ENCODE measurements around the gene TSEN54.

DNA sequence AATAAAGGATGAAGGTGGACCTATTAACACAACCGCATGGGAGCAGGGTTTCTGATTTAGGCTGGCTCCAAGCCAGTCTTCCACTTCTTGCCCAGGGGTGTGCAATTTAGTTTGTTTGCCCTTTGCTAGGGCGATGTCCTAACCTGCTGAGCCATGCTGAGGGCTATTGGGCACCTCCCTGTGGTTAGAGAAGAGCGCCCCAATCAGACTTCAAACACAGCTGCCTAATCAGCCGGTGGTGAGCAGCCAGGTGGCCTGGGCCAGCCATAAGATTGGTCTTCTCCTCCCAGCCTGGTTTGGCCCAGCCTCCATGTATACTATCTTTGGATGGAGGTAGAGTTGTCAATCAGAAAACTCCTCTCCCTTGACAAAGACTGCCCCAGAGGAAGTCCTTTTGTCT, 44.2 kb upstream of the TSEN54 start:
- TF ChIP-seq, protein P1, sequence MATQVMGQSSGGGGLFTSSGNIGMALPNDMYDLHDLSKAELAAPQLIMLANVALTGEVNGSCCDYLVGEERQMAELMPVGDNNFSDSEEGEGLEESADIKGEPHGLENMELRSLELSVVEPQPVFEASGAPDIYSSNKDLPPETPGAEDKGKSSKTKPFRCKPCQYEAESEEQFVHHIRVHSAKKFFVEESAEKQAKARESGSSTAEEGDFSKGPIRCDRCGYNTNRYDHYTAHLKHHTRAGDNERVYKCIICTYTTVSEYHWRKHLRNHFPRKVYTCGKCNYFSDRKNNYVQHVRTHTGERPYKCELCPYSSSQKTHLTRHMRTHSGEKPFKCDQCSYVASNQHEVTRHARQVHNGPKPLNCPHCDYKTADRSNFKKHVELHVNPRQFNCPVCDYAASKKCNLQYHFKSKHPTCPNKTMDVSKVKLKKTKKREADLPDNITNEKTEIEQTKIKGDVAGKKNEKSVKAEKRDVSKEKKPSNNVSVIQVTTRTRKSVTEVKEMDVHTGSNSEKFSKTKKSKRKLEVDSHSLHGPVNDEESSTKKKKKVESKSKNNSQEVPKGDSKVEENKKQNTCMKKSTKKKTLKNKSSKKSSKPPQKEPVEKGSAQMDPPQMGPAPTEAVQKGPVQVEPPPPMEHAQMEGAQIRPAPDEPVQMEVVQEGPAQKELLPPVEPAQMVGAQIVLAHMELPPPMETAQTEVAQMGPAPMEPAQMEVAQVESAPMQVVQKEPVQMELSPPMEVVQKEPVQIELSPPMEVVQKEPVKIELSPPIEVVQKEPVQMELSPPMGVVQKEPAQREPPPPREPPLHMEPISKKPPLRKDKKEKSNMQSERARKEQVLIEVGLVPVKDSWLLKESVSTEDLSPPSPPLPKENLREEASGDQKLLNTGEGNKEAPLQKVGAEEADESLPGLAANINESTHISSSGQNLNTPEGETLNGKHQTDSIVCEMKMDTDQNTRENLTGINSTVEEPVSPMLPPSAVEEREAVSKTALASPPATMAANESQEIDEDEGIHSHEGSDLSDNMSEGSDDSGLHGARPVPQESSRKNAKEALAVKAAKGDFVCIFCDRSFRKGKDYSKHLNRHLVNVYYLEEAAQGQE (IDR thresholded peaks at IDR 0.05; ENCODE audit: low read depth) = no peak
- TF ChIP-seq, protein P2, sequence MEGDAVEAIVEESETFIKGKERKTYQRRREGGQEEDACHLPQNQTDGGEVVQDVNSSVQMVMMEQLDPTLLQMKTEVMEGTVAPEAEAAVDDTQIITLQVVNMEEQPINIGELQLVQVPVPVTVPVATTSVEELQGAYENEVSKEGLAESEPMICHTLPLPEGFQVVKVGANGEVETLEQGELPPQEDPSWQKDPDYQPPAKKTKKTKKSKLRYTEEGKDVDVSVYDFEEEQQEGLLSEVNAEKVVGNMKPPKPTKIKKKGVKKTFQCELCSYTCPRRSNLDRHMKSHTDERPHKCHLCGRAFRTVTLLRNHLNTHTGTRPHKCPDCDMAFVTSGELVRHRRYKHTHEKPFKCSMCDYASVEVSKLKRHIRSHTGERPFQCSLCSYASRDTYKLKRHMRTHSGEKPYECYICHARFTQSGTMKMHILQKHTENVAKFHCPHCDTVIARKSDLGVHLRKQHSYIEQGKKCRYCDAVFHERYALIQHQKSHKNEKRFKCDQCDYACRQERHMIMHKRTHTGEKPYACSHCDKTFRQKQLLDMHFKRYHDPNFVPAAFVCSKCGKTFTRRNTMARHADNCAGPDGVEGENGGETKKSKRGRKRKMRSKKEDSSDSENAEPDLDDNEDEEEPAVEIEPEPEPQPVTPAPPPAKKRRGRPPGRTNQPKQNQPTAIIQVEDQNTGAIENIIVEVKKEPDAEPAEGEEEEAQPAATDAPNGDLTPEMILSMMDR (IDR thresholded peaks at IDR 0.05 in 2 of 3, conservative IDR thresholded peaks at IDR 0.05 in 1 of 3; ENCODE audit: borderline replicate concordance in 1 of 3, insufficient read depth in 1 of 3, low read depth in 2 of 3, low read length in 2 of 3) = no peak
- TF ChIP-seq POLR2A (IDR thresholded peaks at IDR 0.05; ENCODE audit: borderline replicate concordance, extremely low read depth, insufficient read depth, insufficient read length) (no peak), YY1 (IDR thresholded peaks at IDR 0.05; ENCODE audit: extremely low read depth, insufficient replicate concordance, low read depth, low read length) (no peak)
